IPS-18c (cell line): ENCODE data around the gene LAMB4.

Source experiments
- H3K4me3 ChIP-seq: 2 replicates; pipeline ENCODE4 v1.7.0; 2013; ENCODE audit warnings: low read depth, mild to moderate bottlenecking, low read length, moderate library complexity; ENCODE audit not compliant: insufficient read depth
- H3K9me3 ChIP-seq: one replicate; pipeline ENCODE4 v1.6.1; 2013; ENCODE audit warnings: mild to moderate bottlenecking, low read length, moderate library complexity; ENCODE audit not compliant: control insufficient read depth, insufficient read depth

The LAMB4 gene

GRCh38 chr7:108130261-108130660 is at the start of gene LAMB4:
Gene LAMB4 (minus strand): TSS chr7:108130361. CDS start chr7:108123164, 7,197 bp downstream.
- no peaks in the 10 kb centered on the region for H3K9me3 ChIP-seq
- H3K4me3 ChIP-seq = no peak within 1 kb of the TSS

DNA sequence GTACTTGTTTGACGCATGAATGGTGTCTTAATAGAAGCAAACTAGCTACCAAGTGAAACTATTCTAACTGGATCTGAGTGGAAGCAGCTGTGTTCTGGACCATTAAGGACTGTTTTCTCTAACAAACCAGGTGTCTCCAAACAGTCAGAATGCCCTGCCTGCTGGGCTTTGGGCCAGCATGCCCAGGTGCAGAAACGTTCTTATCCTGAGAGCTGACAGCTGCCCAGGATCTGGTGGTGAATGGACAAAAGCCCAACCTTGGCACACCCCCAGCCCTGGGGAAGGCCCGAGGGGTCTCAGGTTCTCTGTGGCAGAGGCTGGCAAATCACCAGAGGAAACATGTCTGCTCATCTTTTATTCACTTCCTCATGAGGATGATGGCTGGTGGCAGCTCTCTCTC is 48.2 kb upstream of the LAMB4 start:
- H3K4me3 ChIP-seq = no peak overlapping the region
- H3K9me3 ChIP-seq = no peaks in the 10 kb centered on the region

DNA sequence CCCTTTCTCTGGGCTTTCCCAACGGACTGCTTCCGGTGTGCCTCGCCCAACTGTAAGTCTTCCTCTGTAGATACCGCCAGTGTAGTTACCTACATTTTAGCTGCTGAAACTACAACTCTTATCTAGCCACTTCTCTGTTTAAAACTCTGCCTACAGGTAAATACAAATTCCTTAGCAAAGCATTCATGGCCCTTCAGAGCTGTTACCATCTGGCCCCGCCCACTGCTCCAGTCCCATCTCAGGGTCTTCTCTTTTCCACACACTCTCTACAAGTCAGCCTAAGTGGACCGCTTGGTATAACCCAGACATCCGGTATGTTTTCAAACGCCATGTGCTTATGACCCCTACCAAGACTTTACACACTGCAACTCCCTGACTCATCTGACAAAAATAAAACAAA is 41.0 kb upstream of the LAMB4 start:
- H3K9me3 ChIP-seq = no peaks in the 10 kb centered on the region
- H3K4me3 ChIP-seq = no peak overlapping the region

- Histone ChIP-seq H3K9me3 (no peaks in the 10 kb centered on the region), H3K4me3 (no peak overlapping the region)
These were observed 40.1 kb upstream of the LAMB4 start for GRCh38 chr7:108170251-108170650.

GRCh38 chr7:108167460-108167859 is 37.3 kb upstream of the LAMB4 start:
- no peaks in the 10 kb centered on the region for H3K9me3 ChIP-seq
- H3K4me3 ChIP-seq = no peak overlapping the region

- H3K9me3 ChIP-seq = no peaks in the 10 kb centered on the region
- no peak overlapping the region for H3K4me3 ChIP-seq
These were observed 36.5 kb upstream of the LAMB4 start for GRCh38 chr7:108166687-108167086.

- H3K9me3 ChIP-seq = no peaks in the 10 kb centered on the region
- H3K4me3 ChIP-seq = no peak overlapping the region
These were observed 35.6 kb upstream of the LAMB4 start for GRCh38 chr7:108165723-108166122.

GRCh38 chr7:108164946-108165345 is 34.8 kb upstream of the LAMB4 start:
- no peak overlapping the region for H3K4me3 ChIP-seq
- H3K9me3 ChIP-seq = no peaks in the 10 kb centered on the region

DNA sequence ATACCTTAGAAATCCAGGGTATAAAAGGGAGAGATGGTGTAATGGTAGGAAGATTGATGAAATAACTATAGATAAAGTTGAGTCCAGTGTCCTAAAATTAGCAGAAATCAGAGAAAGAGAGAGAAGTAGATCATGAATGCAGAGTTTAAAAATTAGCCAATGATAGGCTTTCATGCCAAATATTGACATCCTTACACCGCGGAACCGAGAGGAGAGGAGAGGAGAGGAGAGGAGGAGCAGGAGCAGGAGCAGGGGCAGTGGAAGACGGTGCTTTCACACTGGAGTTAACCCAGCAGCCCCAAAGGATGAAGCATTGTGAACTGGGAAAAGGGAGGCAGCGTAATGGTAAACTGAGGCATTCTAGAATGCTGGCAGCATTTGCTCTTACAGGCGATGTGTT is 34.2 kb upstream of the LAMB4 start:
- no peaks in the 10 kb centered on the region for H3K9me3 ChIP-seq

DNA sequence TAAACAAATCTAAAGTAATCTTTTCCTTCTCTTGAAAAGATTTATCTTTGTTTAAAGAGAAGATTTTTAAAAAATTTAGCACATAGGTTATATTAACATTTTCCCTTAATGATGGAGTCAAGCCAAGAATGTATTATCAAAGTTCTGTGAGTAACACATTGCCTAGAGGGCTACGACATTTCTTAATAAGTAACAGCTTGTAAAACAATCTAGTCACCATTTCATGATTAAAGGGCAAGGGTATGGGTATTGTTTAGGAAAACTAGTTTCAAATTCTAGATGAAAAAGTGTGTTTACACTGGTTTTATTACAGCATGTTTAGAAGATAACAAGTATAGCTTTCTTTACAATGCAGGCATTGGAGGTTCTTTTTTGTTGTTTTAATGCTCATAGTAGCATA is 28.6 kb upstream of the LAMB4 start:
- Histone ChIP-seq H3K9me3 (no peaks in the 10 kb centered on the region), H3K4me3 (no peak overlapping the region)

More for the DNA sequence above, 34.2 kb upstream of the LAMB4 start:
- H3K4me3 ChIP-seq = no peak overlapping the region

DNA sequence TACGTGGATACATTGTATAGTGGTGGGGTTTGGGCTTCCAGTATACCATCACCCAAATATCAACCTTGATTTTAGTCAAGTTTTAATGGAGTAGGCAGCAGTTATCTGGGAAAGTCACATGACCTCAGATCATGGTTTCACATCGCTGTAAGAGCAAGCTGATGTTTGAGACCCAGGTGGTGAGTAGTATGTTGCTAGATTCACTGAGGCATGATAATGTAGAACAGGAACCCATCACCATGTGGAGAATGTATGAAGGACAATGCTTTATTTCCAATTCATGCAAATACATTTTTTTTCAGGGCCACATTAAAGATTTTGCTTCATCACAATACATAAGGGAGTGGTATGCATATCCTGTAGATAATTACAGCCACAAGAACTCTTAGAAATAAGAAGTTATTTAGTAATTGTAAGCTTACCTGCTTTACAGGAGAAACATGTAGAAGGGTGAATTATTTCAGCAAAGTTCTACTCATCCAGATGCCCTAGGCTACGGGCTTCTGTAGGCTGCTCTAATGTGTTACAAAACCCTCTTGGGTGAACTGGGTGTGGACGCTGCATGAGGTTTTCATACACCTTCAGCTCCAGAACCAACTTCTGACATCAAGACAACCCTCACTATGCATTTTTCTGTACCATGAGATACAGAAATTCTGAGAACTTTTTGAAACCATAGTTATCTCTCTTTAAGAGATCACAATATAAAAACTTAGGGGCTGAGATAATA is 27.6 kb upstream of the LAMB4 start:
- Histone ChIP-seq H3K4me3 (no peak overlapping the region), H3K9me3 (no peaks in the 10 kb centered on the region)

- no peaks in the 10 kb centered on the region for H3K9me3 ChIP-seq
- no peak overlapping the region for H3K4me3 ChIP-seq
These were observed 26.9 kb upstream of the LAMB4 start for GRCh38 chr7:108156897-108157605.

- no peaks in the 10 kb centered on the region for H3K9me3 ChIP-seq
These were observed 22.0 kb upstream of the LAMB4 start for GRCh38 chr7:108152198-108152597.

DNA sequence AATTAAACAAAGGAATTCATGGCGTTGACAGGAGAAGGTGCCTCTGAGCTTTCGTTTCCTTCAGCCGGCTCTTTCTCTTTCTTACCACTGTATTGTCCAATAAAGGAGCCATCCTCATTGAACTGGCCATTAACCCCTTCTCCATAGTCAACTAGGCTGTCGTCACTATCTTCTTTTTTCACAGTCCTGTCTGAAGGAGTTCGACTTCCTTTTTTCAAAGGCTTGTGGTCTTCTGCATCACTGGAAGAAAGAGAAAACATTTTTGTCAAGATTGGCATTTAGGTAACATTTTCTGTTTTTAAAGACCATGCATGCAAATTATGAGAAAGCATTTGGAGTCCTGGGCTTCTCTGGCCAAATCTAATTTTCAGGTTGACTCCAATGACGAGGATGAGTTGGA is 19.7 kb upstream of the LAMB4 start:
- no peaks in the 10 kb centered on the region for H3K9me3 ChIP-seq
- no peak overlapping the region for H3K4me3 ChIP-seq

More at GRCh38 chr7:108152198-108152597, 22.0 kb upstream of the LAMB4 start:
- H3K4me3 ChIP-seq = no peak overlapping the region

DNA sequence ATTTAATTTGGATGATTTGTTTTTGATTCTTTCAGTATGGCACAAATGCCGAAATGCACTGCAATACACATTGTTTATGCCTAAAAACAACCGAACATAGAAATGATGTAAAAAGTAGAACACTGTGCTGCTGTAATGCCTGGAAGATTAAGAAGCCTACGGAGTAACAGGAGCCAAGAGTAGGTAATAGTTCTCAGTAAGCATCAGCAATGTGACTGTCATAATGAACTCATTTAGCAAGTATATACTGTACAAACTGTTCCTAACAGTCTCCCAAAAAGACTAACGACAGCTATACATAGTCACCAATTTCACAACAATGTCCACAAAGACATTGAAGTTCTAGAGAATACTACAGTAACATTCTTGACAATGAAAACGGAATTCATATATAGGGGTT is 19.0 kb upstream of the LAMB4 start:
- H3K9me3 ChIP-seq = no peaks in the 10 kb centered on the region

DNA sequence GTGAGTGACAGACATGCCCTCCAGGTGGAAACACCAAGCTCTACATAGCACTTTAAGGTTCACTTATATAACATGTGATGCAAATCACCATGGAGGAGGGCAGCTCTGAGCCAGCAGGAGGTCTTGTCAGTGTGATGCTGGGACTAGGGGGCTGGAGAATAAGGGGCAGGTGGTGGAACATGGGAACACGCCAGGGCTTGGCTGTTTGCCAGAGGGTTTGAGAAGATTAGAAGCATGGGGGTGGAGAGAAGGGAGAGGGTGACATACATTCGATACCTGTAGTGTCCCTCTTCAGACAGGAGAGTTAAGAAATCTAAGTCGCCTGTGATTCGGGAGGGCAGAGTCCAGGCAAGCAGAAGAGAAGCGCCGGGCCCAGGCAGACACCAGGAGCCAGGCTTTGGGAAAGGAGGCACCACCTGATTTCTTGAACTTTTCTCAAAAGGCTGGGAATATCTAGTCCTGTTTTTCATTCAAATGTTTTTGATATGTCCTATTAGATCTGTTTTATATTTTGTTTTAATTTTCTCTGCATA is 16.9 kb upstream of the LAMB4 start:
- H3K4me3 ChIP-seq = no peak overlapping the region

More for the DNA sequence above, 19.0 kb upstream of the LAMB4 start:
- H3K4me3 ChIP-seq = no peak overlapping the region

GRCh38 chr7:108146070-108146842 is 16.1 kb upstream of the LAMB4 start:
- H3K4me3 ChIP-seq = peak overlapping the region; percentile 37; the same call in 1 of the 2 replicates

More for the DNA sequence above, 16.9 kb upstream of the LAMB4 start:
- no peaks in the 10 kb centered on the region for H3K9me3 ChIP-seq

More at GRCh38 chr7:108146070-108146842, 16.1 kb upstream of the LAMB4 start:
- H3K9me3 ChIP-seq = no peaks in the 10 kb centered on the region
